Stimulated activated CD8-positive, alpha-beta memory T cell treated with anti-CD3 and anti-CD28 coated beads, Interleukin-4, amount 100 ng/mL, for 24 hours (primary cell): ENCODE measurements around the gene SAXO2.
"Not testable (repeated sequence)": the region's sequence is repeated elsewhere in the genome, so short reads cannot be mapped to it uniquely, and the experiment has no call there.

ENCODE experiments used
- DNase-seq: peaks from one replicate; pipeline ENCODE4 v3.0.0-alpha.2; 2020; ENCODE audit warnings: low read depth

The SAXO2 gene

DNA sequence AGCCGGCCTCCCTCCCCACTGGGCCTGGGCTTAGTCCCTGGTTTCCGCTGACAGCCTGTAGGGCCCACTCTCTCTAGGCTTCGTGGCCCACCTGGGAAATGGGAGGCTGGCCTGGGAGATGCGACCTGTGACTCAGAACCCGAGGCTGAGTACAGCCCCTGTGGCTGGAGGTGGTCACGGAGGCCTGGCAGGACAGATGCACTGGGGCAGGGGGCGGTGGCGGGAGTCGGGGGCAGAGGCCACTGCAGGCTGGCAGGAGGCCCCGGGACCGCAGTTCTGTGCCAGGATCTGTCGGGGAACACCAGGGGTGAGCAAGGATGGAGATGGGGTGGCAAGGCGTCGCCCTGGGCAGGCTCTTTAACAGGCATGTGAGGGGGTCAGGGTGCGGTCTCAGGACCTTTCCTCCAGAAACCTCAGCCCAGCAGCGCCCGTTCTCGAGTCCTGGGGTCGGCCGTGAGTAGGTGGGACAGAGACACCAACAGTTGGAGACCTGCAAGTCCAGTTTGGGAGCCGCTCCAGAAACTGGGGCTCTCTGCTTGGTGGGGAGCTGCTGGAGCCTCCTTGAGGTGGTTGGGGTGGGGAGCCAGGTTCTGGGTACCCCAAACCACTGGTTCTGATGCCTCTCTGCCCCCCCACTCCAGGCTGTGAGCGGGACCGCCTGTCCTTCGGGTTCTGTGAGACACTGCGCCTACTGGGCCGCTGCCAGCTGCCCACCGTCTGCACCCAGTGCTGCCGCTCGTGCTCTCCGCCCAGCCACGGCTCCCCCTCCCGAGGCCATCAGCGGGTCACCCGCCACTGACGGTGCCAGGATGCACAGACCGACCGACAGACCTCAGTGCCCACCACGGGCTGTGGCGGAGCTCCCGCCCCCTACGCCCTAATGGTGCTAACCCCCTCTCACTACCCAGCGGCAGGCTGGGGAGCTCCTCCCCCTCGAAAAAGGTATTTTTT is 71.3 kb downstream of the SAXO2 start:
- DNase-seq = not testable (repeated sequence)
